ENCODE results near the gene METTL15. TPM values are rescaled to one million over a fixed set of nuclear protein-coding genes. Genes with fewer than 3 reads are reported as not detected.
A peak's percentile ranks its signal among the peaks of the same experiment; 100 is the strongest.

The METTL15 gene
- total RNA-seq, 1 donor, result 24.6 TPM

GRCh38 chr11:28110108-28110820 is 2.1 kb downstream of the METTL15 start:
- peak; percentile 0 for TF ChIP-seq CTCF (IDR thresholded peaks at IDR 0.05; ENCODE audit: insufficient read depth, low read length)
- DNase-seq (ENCODE audit: low read depth), result peak; percentile 83
- peak overlapping the region; percentile 75 for H3K4me3 ChIP-seq (ENCODE audit: low read depth, low read length)

DNA sequence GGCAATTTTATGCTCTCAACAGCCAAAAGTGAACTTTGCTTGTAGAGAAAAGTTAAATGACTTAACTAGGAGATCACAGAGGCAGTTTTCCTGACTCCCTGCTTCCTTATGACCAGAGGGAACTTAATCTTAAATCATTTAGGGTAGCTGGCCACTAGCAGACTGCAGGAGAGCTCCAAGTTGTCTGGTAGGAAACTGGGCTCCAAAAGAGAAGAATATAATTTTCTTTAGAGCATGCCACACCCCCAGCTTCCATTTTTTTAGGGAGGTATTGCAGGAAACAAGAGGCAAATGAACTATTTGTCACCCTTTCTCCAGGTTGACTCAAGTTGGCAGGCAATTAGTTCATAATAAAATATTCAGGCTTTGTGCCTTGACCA is 2.6 kb downstream of the METTL15 start:
- DNase-seq (ENCODE audit: low read depth), result peak; percentile 41
- peak overlapping the region; percentile 75 for H3K4me3 ChIP-seq (ENCODE audit: low read depth, low read length)
- TF ChIP-seq CTCF (IDR thresholded peaks at IDR 0.05; ENCODE audit: insufficient read depth, low read length), result no peak

- H3K4me3 ChIP-seq (ENCODE audit: low read depth, low read length), result no peak overlapping the region
- no peak for DNase-seq (ENCODE audit: low read depth)
These were observed 5.9 kb downstream of the METTL15 start for GRCh38 chr11:28114116-28114515.

DNA sequence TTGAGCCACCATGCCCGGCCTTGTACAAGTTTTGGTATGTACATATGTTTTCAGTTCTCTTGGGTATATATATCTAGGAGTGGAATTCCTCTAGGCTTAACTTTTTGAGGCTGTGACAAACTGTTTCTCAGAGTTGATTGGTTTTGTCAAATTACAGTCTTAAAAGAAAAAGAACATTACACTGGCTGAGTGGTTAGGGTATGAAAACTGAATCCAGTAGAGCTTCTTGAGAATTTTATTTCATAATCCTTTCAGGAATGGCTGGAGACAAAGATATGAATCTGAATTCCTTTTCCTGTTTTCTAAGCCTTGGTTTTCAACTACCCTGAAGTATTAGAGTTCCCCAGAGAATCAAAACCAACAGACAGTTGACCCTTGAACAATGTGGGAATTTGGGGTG is 6.5 kb downstream of the METTL15 start:
- no peak for DNase-seq (ENCODE audit: low read depth)
- H3K4me3 ChIP-seq (ENCODE audit: low read depth, low read length), result no peak overlapping the region
- no peak for TF ChIP-seq CTCF (IDR thresholded peaks at IDR 0.05; ENCODE audit: insufficient read depth, low read length)

More at GRCh38 chr11:28114116-28114515, 5.9 kb downstream of the METTL15 start:
- TF ChIP-seq CTCF (IDR thresholded peaks at IDR 0.05; ENCODE audit: insufficient read depth, low read length), result no peak

DNA sequence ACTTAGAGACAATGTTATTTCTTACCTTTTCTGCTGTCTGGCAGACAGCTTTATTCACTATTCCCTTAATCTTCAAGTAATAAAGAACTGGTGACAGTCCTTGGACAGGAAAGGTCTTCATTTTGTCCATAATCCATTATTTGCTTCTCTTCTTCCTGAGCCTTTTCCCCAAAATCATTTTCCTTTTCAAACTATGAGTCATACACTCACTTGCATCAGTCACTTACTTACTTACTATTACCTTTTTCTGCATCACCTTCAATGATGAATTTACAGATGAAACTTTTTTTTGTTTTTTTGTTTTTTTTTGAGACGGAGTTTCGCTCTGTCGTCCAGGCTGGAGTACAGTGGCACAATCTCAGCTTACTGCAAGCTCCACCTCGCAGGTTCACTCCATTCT is 9.5 kb downstream of the METTL15 start:
- no peak for TF ChIP-seq CTCF (IDR thresholded peaks at IDR 0.05; ENCODE audit: insufficient read depth, low read length)
- no peak overlapping the region for H3K4me3 ChIP-seq (ENCODE audit: low read depth, low read length)
- no peak for DNase-seq (ENCODE audit: low read depth)

- no peak for DNase-seq (ENCODE audit: low read depth)
These were observed 15.0 kb downstream of the METTL15 start for GRCh38 chr11:28123151-28123581.

More at GRCh38 chr11:28123151-28123581, 15.0 kb downstream of the METTL15 start:
- no peak overlapping the region for H3K4me3 ChIP-seq (ENCODE audit: low read depth, low read length)
- no peak for TF ChIP-seq CTCF (IDR thresholded peaks at IDR 0.05; ENCODE audit: insufficient read depth, low read length)

Measured in fibroblast of the aortic adventitia (primary cell).